NCI-H524 (cell line): Measurements from ENCODE around the gene BGN.

Source experiments
- DNase-seq, 2 experiments: peaks; one replicate each; lab custom pipeline; 2025; lab: John Stamatoyannopoulos, UW

BGN gene

GRCh38 chrX:153494541-153495361 is at the start of gene BGN:
BGN (plus strand) TSS chrX:153494980; CDS start chrX:153504632, 9,652 bp downstream.
- peak in 1 of 2 experiments; percentile 33 for DNase-seq

GRCh38 chrX:153445106-153445855 is 49.5 kb upstream of the BGN start:
- DNase-seq = no peak

GRCh38 chrX:153445856-153446635 is 48.7 kb upstream of the BGN start, which contains the start of gene TREX2:
TREX2 (minus strand) TSS chrX:153446056; CDS start chrX:153445430, 626 bp downstream.
- DNase-seq = no peak

- no peak for DNase-seq
Measured at GRCh38 chrX:153446636-153446936, 48.2 kb upstream of the BGN start.

GRCh38 chrX:153446950-153447580 is 47.7 kb upstream of the BGN start:
- no peak for DNase-seq

- DNase-seq = no peak
Measured at GRCh38 chrX:153447581-153447960, 47.2 kb upstream of the BGN start.

- DNase-seq = no peak
Measured at GRCh38 chrX:153448556-153449367, 46.0 kb upstream of the BGN start.

GRCh38 chrX:153449368-153450113 is 45.2 kb upstream of the BGN start:
- no peak for DNase-seq

GRCh38 chrX:153450114-153450948 is 44.4 kb upstream of the BGN start:
- no peak for DNase-seq

- DNase-seq = no peak
Measured at GRCh38 chrX:153450949-153451277, 43.9 kb upstream of the BGN start.

GRCh38 chrX:153454901-153455550 is 39.8 kb upstream of the BGN start:
- DNase-seq = no peak

- no peak for DNase-seq
Measured at GRCh38 chrX:153455571-153455970, 39.2 kb upstream of the BGN start.

GRCh38 chrX:153456161-153456560 is 38.6 kb upstream of the BGN start:
- no peak for DNase-seq

GRCh38 chrX:153456704-153457103 is 38.1 kb upstream of the BGN start:
- DNase-seq = no peak

GRCh38 chrX:153457136-153457825 is 37.5 kb upstream of the BGN start:
- DNase-seq = no peak

GRCh38 chrX:153457827-153458466 is 36.8 kb upstream of the BGN start:
- no peak for DNase-seq

- DNase-seq = no peak
Measured at GRCh38 chrX:153458476-153458875, 36.3 kb upstream of the BGN start.

- no peak for DNase-seq
Measured at GRCh38 chrX:153459986-153460385, 34.8 kb upstream of the BGN start.
